NCI-H2196 treated with DMSO at 0.1 percent for 48 hours (cell line): ENCODE measurements around the gene TBC1D16.
A peak's percentile ranks its signal among the peaks of the same experiment; 100 is the strongest.
"Not testable (repeated sequence)": the region's sequence is repeated elsewhere in the genome, so short reads cannot be mapped to it uniquely, and the experiment has no call there.

Experiments
- DNase-seq: peaks from one replicate; lab custom pipeline; 2025; ENCODE audit not compliant: unreplicated experiment; lab: John Stamatoyannopoulos, UW

Gene TBC1D16

DNA sequence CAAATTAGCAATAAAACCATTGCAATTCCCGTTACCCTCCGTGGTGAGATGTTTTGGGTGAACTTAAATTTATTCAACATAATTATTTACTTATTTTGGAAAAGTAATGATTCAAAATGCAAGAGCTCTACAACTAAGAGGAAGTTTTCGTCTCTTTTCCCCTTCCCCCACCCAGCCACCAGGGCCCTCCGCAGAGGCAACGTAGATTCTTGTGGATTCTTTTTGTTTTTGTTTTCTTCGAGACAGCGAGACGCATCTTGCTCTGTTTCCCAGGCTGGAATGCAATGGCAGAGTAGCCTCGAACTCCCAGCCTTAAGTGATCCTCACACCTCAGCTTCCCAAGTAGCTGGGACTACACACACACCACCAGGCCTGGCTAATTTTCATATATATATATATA lies 19.9 kb upstream of the TBC1D16 start:
- DNase-seq = no peak

DNA sequence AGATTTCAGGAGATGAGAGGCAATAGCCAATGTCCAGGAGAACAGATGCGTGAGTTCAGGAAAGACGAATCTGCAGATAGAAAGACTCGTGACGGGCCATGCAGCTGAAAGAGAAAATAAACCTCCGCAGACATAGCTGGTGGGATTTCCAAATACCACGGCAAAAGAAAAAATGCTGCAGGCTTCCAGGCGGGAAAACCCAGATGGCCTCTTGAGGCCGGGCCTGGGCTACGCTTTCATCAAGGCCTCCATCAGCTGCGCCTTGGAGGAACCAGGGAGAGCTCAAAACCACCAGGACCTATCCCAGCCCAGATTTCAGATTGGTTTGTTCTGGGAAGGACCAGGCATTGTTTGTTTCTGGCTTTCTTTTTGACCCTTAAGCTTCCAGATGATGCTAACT lies 17.4 kb upstream of the TBC1D16 start:
- no peak for DNase-seq

- DNase-seq = no peak
These were observed 16.0 kb upstream of the TBC1D16 start for GRCh38 chr17:80051681-80052080.

DNA sequence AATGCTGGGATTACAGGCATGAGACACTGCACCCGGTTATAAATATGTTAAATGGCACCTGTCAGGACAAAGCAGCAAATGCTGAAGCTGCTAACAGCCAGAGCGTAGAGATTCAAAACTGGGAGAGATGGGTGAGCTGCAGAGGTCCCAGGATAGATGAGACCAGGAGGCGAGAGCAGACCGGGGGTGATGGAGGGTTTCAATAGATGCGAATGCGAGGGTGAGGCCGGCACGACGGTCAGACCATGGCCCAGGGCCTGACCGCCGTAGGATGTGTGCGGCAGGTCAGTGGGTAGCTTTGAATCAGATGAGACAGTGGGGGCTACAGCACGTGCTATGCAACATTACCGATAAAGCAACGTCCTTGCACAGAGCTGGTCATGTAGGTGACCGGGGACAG lies 15.0 kb upstream of the TBC1D16 start:
- DNase-seq = no peak

GRCh38 chr17:80049986-80050385 lies 14.3 kb upstream of the TBC1D16 start:
- no peak for DNase-seq

DNA sequence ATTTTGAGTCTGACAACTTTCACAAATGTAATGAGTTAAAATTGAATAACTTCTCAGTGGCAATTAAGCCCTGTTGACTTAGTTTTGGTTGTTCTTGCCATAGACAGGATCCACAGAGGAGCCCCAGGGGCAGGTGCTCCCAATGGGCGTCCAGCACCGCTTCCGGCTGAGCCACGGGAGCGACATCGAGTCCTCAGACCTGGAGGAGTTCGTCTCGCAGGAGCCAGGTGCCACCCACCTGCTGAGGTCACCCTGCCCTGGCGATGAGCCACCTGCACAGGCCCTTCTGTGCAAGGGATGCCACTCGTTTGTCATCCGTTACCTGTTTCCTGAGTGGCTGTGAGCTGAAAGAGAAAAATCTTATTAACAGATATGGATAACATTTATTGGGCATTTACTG lies 11.5 kb upstream of the TBC1D16 start:
- peak; percentile 62 for DNase-seq

GRCh38 chr17:80046709-80047108 lies 11.0 kb upstream of the TBC1D16 start:
- not testable (repeated sequence) for DNase-seq

GRCh38 chr17:80045703-80046102 lies 10.0 kb upstream of the TBC1D16 start:
- DNase-seq = peak; percentile 42

DNA sequence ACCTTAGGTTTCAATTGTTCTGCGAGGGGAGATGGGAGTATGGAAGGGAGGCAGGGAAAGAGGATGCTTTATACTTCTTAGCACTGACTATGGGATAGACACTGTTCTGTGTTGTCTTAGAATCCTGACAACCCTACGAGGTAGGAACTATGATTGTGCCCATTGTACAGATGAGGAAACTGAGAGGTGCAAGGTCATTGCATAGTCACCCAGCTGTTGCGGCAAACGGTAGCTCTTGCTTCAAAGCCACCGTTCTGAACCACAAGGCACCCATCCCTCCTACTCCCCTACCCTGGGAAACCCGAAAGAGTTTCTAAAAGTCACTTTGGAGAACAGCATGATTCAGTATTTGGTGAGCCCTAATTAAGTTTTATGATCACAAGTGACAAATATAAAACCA lies 8.3 kb upstream of the TBC1D16 start:
- DNase-seq = no peak

GRCh38 chr17:80036715-80037477 lies 1.2 kb upstream of the TBC1D16 start:
- DNase-seq = peak; percentile 93

DNA sequence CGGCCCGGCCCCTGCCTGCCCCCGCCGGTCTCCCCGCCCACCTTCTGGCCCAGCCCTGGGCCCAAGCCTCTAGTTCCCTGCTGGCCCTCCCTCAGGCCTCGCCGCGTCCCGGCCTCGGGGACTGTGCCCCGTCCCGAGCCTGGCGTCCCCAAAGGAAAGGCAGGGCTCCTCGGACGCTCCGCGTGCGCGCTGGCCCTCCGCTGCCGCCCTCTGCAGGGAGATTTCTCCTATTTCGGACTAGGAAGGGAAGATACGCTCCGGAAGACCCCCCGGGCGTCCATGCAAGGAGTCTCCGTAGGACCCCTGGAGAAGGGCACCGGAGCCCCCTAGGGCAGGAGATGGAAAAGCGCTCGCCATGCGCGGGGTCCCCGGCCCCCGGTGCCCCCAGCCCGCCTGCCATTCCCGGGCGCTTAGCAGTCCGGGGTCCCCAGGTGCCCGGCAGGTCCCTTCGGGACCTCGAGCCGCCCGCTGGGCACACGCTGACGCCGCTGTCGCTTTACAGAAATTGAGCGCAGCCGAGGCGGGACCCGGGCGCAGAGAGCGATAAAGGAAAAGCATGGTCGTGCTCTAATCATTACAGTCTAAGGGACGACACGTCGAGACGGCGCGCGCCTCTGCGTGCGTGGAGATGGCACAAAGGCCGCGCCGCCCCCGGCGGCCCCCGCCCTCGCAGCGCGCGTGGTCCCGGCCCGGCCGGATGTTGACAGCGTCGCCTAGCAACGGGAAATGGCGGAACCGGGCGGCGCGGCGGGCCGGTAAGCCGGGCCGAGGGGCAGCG lies 454 bp upstream of the TBC1D16 start, which contains the start of gene CCDC40:
Gene CCDC40, plus strand, starts transcription at position 706 of the 778 bp plus-strand sequence. Its CDS starts 21 bp downstream, at position 727.
- DNase-seq = peak; percentile 93

GRCh38 chr17:80034791-80035686 lies 633 bp downstream of the TBC1D16 start:
- DNase-seq = no peak

- DNase-seq = no peak
These were observed 1.8 kb downstream of the TBC1D16 start for GRCh38 chr17:80033840-80034239.

DNA sequence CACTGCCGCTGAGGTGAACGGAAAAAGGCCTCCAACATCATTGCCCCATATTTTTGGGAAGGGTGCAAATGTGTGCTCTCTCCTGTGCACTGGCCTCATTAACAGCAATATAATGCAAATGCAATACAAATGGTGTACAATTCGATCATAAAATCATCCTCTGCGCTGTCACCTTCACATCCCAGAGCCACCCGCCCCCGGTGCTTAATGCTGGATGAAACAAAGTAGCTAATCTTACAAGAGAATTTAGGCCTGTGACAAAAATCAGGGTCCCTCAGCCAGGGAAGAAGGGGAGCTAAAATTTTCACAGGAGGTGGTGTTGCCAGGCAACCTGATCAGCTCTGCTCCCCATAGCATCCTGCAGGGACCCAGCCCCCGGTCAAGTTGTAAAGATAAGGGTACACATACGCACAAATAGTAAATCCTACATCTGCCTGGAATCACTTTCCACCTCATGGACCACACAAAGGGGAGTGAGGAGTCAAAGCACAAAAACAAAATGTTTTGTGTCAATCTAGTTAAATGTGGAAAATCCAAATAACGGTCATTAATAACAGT lies 3.0 kb downstream of the TBC1D16 start:
- DNase-seq = no peak

DNA sequence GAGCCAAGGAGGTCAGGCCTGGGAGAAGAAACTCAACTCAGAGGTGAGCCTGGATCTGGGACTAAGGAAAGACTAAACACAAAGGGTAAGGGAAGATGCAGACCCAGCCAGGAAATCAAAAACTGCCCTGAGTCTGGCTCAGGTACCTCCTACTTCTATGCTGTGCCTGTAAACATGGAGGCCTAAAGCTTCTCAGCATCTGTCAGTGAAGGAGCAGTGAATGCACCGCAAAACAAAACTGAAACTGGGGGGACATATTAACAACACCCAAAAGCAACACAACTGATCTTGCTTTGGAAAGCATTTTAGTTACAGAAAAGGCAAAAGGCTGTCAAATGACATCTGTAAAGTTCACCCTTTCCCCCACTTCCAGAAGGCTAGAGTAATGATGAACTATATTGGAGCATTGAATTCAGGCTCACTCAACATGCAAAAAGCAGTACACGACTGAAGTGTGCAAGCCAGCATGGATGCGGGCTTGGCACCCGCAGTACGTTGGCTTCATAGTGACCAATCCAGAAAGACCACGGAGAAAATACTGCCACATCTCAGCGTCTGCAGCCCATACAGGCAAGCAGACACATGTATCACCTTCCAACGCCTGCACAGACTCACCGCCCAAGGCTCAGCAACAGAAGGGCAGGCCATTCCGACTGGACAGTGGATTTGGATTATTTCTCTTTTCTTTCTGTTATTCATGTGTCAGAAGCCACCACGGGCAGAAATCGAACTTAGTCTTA lies 3.8 kb downstream of the TBC1D16 start:
- DNase-seq = no peak

GRCh38 chr17:80030730-80031410 lies 4.8 kb downstream of the TBC1D16 start:
- peak; percentile 97 for DNase-seq

- peak; percentile 41 for DNase-seq
These were observed 6.3 kb downstream of the TBC1D16 start for GRCh38 chr17:80029258-80029974.

GRCh38 chr17:80028030-80028429 lies 7.6 kb downstream of the TBC1D16 start:
- peak; percentile 79 for DNase-seq

GRCh38 chr17:80027043-80027435 lies 8.6 kb downstream of the TBC1D16 start:
- no peak for DNase-seq
